Measurements from ENCODE around the gene TTC1. TPM values are rescaled to one million over a fixed set of nuclear protein-coding genes. Genes with fewer than 3 reads are reported as not detected.

TTC1 gene
- total RNA-seq, 1 donor from 2014 or later, result 25.5 TPM

DNA sequence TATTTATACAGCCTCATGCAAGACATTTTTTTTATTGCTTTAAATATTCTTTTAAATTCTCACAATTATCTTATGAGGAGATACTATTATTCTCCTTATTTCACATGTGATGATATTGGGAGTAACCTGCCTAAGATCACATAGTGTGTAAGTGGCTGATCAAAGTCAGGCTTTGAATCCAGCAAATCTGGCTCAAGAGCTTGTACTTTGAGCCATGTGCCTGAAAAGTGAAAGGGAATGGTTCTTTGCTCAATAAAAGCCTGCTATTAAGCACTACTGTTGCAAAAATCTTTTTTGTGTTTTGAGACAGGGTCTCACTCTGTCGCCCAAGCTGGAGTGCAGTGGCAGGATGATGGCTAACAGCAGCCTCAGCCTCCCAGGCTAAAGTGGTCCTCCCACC, 75.2 kb downstream of the TTC1 start:
- no peak for FAIRE-seq
- no peak for DNase-seq (ENCODE audit: low read depth)
- TF ChIP-seq, protein P1, sequence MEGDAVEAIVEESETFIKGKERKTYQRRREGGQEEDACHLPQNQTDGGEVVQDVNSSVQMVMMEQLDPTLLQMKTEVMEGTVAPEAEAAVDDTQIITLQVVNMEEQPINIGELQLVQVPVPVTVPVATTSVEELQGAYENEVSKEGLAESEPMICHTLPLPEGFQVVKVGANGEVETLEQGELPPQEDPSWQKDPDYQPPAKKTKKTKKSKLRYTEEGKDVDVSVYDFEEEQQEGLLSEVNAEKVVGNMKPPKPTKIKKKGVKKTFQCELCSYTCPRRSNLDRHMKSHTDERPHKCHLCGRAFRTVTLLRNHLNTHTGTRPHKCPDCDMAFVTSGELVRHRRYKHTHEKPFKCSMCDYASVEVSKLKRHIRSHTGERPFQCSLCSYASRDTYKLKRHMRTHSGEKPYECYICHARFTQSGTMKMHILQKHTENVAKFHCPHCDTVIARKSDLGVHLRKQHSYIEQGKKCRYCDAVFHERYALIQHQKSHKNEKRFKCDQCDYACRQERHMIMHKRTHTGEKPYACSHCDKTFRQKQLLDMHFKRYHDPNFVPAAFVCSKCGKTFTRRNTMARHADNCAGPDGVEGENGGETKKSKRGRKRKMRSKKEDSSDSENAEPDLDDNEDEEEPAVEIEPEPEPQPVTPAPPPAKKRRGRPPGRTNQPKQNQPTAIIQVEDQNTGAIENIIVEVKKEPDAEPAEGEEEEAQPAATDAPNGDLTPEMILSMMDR (IDR thresholded peaks at IDR 0.05; ENCODE audit: insufficient read depth, low read length, severe bottlenecking), result no peak
- Histone ChIP-seq H3K36me3 (ENCODE audit: control insufficient read depth, insufficient read depth, low read length) (no peaks in the 10 kb centered on the region), H3K4me3 (ENCODE audit: low read depth, low read length) (no peak overlapping the region), H3K27me3 (ENCODE audit: control insufficient read depth, insufficient read depth, low read length) (no peaks in the 10 kb centered on the region)

DNA sequence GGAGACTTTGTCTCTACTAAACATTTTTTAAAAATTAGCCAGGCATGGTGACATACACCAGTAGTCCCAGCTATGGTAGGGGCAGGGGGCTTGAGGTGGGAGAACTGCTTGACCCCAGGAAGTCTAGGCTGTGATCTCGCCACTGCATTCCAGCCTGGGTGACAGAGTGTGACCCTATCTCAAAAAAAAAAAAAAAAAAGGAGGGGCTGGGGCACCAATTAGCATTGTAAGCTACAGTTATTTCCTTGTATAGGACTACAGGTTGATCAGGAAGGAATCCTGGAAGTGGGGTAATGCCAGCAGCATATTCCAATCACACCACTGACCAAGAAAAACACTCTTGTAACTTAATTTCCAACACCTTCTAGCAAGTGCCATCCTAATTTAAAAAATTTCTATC, 78.3 kb downstream of the TTC1 start:
- FAIRE-seq, result no peak
- Histone ChIP-seq H3K27me3 (ENCODE audit: control insufficient read depth, insufficient read depth, low read length) (no peaks in the 10 kb centered on the region), H3K36me3 (ENCODE audit: control insufficient read depth, insufficient read depth, low read length) (no peaks in the 10 kb centered on the region), H3K4me3 (ENCODE audit: low read depth, low read length) (no peak overlapping the region)
- TF ChIP-seq, protein P1 (IDR thresholded peaks at IDR 0.05; ENCODE audit: insufficient read depth, low read length, severe bottlenecking), result no peak
- no peak for DNase-seq (ENCODE audit: low read depth)

DNA sequence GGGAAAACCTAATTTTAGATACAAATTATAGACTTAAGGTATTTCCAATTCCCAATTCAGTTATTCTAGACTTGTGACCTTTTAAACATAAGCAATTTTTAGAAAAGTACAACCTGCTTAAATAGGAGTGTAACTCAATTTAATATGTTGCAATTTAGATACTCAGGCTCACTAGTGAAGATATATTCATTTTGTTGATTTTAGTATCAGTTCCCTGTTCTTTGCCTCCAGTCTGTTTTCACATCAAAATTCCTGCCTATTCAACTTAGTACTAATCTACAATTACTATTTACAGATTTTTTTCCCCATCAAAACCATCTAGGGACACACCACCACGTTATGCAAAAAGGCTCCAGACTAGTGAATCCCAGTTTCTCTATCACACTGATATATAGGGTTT, 79.9 kb downstream of the TTC1 start:
- no peak overlapping the region for H3K4me3 ChIP-seq (ENCODE audit: low read depth, low read length)
- DNase-seq (ENCODE audit: low read depth) (no peak), FAIRE-seq (no peak)
- H3K27me3 ChIP-seq (ENCODE audit: control insufficient read depth, insufficient read depth, low read length), result no peaks in the 10 kb centered on the region
- H3K36me3 ChIP-seq (ENCODE audit: control insufficient read depth, insufficient read depth, low read length), result peaks cover 8% of the 10 kb centered on the region
- TF ChIP-seq, protein P1 (IDR thresholded peaks at IDR 0.05; ENCODE audit: insufficient read depth, low read length, severe bottlenecking), result no peak

DNA sequence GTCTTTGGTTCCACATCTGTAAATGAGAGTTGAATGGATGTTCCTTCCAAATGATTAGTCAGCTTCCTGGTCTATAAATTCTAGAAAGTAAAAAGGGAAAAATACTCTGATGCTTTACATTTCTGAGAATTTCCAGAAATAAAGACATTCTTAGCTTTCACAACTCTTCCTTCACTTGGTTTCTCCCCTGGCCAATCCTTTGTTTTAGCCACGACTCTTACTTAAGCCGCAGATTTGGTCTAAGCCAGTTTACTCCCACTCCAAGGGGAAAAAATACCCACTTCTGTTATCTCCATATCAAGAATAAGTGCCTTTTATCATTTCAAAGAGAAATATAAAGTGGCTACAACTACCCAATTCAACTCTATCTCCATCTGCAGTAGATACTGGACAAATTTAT, 80.6 kb downstream of the TTC1 start:
- Histone ChIP-seq H3K27me3 (ENCODE audit: control insufficient read depth, insufficient read depth, low read length) (no peaks in the 10 kb centered on the region), H3K4me3 (ENCODE audit: low read depth, low read length) (no peak overlapping the region), H3K36me3 (ENCODE audit: control insufficient read depth, insufficient read depth, low read length) (peaks cover 8% of the 10 kb centered on the region)
- TF ChIP-seq, protein P1 (IDR thresholded peaks at IDR 0.05; ENCODE audit: insufficient read depth, low read length, severe bottlenecking), result no peak
- FAIRE-seq, result no peak
- no peak for DNase-seq (ENCODE audit: low read depth)

DNA sequence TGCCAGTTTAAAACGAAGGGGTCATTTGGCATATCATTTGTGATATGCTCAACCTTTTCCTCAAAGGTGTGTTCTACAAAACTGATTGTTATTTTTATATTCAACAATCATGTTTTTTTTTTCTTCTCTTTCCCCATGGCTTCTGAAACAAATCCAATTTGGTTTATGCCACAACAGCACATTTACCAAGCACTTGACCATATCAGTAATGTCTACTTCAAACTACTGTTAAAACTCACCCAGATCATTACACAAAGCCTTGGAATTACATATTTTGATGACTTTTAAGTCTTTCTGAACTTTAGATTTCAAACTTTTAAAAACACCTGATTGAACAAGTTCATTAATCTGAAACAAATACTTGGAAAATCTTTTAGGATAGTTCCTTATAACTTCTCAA, 81.1 kb downstream of the TTC1 start:
- Histone ChIP-seq H3K36me3 (ENCODE audit: control insufficient read depth, insufficient read depth, low read length) (peaks cover 8% of the 10 kb centered on the region), H3K27me3 (ENCODE audit: control insufficient read depth, insufficient read depth, low read length) (no peaks in the 10 kb centered on the region), H3K4me3 (ENCODE audit: low read depth, low read length) (no peak overlapping the region)
- FAIRE-seq, result no peak
- DNase-seq (ENCODE audit: low read depth), result no peak
- TF ChIP-seq, protein P1 (IDR thresholded peaks at IDR 0.05; ENCODE audit: insufficient read depth, low read length, severe bottlenecking), result no peak

DNA sequence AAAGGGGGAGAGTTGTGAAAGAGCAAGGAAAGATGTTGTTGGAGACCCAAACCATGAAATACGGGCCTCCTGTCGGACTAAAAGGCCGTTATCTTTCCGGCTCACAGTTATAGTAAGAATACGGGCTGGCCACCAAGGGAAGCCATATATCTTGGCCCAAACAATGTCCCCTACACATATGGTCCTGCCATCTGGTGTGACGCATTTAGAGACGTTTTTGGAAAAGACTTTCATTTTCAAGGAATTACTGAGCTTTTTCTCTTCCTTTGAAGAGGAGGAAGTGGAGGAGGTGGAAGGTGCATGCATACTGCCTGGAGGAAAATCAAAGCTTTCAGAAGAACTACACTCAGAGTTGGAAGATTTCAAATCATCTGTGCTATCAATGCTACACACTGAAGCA, 83.6 kb downstream of the TTC1 start:
- H3K4me3 ChIP-seq (ENCODE audit: low read depth, low read length), result no peak overlapping the region
- TF ChIP-seq, protein P1 (IDR thresholded peaks at IDR 0.05; ENCODE audit: insufficient read depth, low read length, severe bottlenecking), result no peak
- no peak for FAIRE-seq
- peaks cover 9% of the 10 kb centered on the region for H3K36me3 ChIP-seq (ENCODE audit: control insufficient read depth, insufficient read depth, low read length)
- no peak for DNase-seq (ENCODE audit: low read depth)
- H3K27me3 ChIP-seq (ENCODE audit: control insufficient read depth, insufficient read depth, low read length), result no peaks in the 10 kb centered on the region
